GM12891 (cell line): ENCODE data around the gene NEDD8.

ENCODE experiments used
- POLR2AphosphoS5 ChIP-seq: IDR thresholded peaks from 2 replicates; pipeline ENCODE4 v1.6.1; 2011; ENCODE audit warnings: low read depth, low read length, control low read depth
- SPI1 ChIP-seq: IDR thresholded peaks from 2 replicates; pipeline ENCODE4 v1.6.1; 2011; ENCODE audit warnings: low read depth, low read length, control low read depth

- TF ChIP-seq POLR2AphosphoS5 (no peak), SPI1 (no peak)
Observed at GRCh38 chr14:24273422-24273998, 41.3 kb upstream of the NEDD8 start.
